GM18519 (cell line): ENCODE data around the gene FJX1.

ENCODE experiments used
- ATAC-seq: cut with Tn5 transposase; IDR thresholded peaks from one replicate; pipeline ENCODE4 v1.9.1; 2021; ENCODE audit warnings: mild to moderate bottlenecking, moderate library complexity; ENCODE audit not compliant: unreplicated experiment, low FRiP score

FJX1 gene

GRCh38 chr11:35602979-35603378 lies 15.3 kb upstream of the FJX1 start:
- ATAC-seq: no peak

- no peak for ATAC-seq
Measured at GRCh38 chr11:35605706-35606105, 12.6 kb upstream of the FJX1 start.

- no peak for ATAC-seq
Measured at GRCh38 chr11:35606206-35606605, 12.1 kb upstream of the FJX1 start.

- no peak for ATAC-seq
Measured at GRCh38 chr11:35608502-35608901, 9.8 kb upstream of the FJX1 start.

- no peak for ATAC-seq
Measured at GRCh38 chr11:35609656-35610055, 8.6 kb upstream of the FJX1 start.

- no peak for ATAC-seq
Measured at GRCh38 chr11:35610631-35611030, 7.6 kb upstream of the FJX1 start.

- ATAC-seq: no peak
Measured at GRCh38 chr11:35611741-35612140, 6.5 kb upstream of the FJX1 start.

- ATAC-seq: no peak
Measured at GRCh38 chr11:35614939-35615569, 3.2 kb upstream of the FJX1 start.

- no peak for ATAC-seq
Measured at GRCh38 chr11:35615921-35616900, 2.0 kb upstream of the FJX1 start.

GRCh38 chr11:35617316-35617686 lies 959 bp upstream of the FJX1 start:
- no peak for ATAC-seq

GRCh38 chr11:35618497-35619115 lies 346 bp downstream of the FJX1 start:
- peak; percentile 31 for ATAC-seq

GRCh38 chr11:35619116-35619854 lies 1.0 kb downstream of the FJX1 start:
- ATAC-seq: peak; percentile 24

- no peak for ATAC-seq
Measured at GRCh38 chr11:35619855-35620640, 1.8 kb downstream of the FJX1 start.

GRCh38 chr11:35620795-35621194 lies 2.5 kb downstream of the FJX1 start:
- no peak for ATAC-seq

- no peak for ATAC-seq
Measured at GRCh38 chr11:35621620-35622019, 3.4 kb downstream of the FJX1 start.

GRCh38 chr11:35622070-35622469 lies 3.8 kb downstream of the FJX1 start:
- no peak for ATAC-seq

GRCh38 chr11:35623621-35624168 lies 5.4 kb downstream of the FJX1 start:
- ATAC-seq: no peak

GRCh38 chr11:35624316-35624715 lies 6.1 kb downstream of the FJX1 start:
- no peak for ATAC-seq

GRCh38 chr11:35624781-35625180 lies 6.5 kb downstream of the FJX1 start:
- no peak for ATAC-seq

GRCh38 chr11:35626501-35626900 lies 8.2 kb downstream of the FJX1 start:
- no peak for ATAC-seq
